NCI-H2171 treated with DMSO at 0.1 percent for 48 hours (cell line): ENCODE data around the gene RHBDL1.

ENCODE experiments used
- DNase-seq: peaks from one replicate; lab custom pipeline; 2025; lab: John Stamatoyannopoulos, UW

Gene RHBDL1

DNA sequence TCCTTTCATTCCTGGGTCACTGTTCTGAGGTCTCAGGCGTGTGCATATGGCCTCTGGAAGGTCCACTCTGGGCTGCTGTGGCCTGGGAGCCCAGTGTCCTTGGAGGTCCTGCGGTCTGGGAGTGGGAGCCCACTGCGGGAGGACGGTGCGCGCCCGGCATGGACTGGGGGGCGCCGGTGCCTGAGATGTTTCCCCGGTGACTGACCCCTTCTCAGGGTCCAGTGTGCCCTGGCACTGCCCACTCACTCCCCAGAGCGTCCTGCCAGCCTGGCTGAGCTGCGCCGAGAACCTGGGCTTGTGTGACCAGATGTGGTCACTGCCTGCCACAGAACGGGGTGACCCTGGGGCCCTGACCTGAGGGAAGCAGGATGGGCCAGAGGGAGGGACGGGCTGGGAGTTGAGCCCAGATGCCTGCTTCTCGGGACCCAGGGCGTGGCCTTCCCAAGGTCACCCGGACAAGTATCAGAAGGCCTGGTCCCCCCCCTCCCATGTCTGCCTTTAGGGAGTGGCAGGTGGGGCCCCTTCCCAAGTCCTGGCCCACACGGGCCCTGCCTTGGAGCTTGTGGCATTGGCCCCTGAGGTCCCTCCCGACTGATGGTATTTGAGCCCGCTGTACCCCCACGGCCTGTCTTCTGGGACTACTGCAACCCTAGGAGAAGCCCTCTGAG lies 1.1 kb upstream of the RHBDL1 start:
- DNase-seq = no peak

- no peak for DNase-seq
These were observed 553 bp downstream of the RHBDL1 start for GRCh38 chr16:675884-676564.

- no peak for DNase-seq
These were observed 1.1 kb downstream of the RHBDL1 start for GRCh38 chr16:676565-676902.

- peak; percentile 76 for DNase-seq
These were observed 1.4 kb downstream of the RHBDL1 start for GRCh38 chr16:676913-677312.

GRCh38 chr16:677316-678190 lies 2.1 kb downstream of the RHBDL1 start:
- no peak for DNase-seq

DNA sequence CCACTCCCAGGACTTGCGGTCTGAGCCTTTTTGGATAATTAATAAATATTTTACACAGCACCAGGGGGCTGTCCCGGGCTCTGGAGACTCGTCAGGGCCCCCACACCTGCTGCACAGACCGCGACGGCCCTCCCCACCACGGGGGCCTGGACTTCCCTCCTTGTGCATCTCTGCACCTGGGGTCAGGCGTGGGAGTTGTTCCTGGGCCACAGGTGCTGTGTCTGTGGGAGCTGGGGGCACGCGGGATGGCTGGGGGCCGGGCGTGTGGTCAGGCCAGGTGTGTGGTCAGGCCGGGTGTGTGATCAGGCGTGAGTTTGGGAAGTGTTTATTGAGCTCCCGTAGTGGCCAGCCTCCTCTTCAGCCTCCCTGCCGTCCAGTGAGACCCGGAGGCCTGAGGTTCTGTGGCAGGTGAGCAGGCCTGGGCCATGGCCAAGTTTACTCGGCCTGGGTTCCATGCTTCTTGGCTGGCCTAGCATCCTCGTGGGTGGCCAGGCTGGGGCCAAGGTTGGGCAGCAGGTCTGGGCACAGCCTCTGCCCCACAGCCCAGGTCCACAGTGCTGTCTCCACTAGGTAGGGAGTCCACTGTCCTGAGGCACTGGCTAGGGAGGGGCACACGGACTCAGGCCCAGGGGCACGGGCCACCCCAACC lies 2.9 kb downstream of the RHBDL1 start:
- no peak for DNase-seq

- DNase-seq = peak; percentile 82
These were observed 3.7 kb downstream of the RHBDL1 start for GRCh38 chr16:678858-679813.

- DNase-seq = peak; percentile 83
These were observed 4.5 kb downstream of the RHBDL1 start, which contains the start of gene STUB1 for GRCh38 chr16:679814-680624. Gene STUB1, plus strand, starts transcription at chr16:680410. Its CDS starts 116 bp downstream, at chr16:680526.

- no peak for DNase-seq
These were observed 5.1 kb downstream of the RHBDL1 start for GRCh38 chr16:680625-680945.

DNA sequence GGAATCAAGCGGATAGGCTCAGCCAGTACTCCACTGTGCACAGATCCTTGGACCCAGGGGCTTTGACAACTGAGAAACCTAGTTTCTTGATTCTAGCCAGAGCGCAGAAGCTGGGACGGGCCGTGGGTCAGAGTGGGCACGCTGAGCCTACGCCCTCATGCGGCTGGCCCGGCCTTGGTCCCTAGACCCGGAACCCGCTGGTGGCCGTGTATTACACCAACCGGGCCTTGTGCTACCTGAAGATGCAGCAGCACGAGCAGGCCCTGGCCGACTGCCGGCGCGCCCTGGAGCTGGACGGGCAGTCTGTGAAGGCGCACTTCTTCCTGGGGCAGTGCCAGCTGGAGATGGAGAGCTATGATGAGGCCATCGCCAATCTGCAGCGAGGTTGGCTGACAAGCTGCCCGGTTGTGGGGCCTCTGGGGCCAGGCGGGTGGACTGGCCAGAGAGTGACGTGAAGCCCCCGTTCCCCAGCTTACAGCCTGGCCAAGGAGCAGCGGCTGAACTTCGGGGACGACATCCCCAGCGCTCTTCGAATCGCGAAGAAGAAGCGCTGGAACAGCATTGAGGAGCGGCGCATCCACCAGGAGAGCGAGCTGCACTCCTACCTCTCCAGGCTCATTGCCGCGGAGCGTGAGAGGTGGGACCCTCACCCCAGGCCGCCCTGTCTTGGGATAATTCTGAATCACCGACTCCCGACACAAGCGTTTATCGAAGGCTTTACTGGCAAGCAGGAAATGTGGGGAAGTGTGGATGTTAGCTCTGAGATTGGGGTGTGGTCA lies 5.7 kb downstream of the RHBDL1 start:
- no peak for DNase-seq

- DNase-seq = no peak
These were observed 6.4 kb downstream of the RHBDL1 start for GRCh38 chr16:681746-682427.

GRCh38 chr16:682493-683395 lies 7.3 kb downstream of the RHBDL1 start:
- no peak for DNase-seq

GRCh38 chr16:683396-684070 lies 8.1 kb downstream of the RHBDL1 start:
- no peak for DNase-seq

DNA sequence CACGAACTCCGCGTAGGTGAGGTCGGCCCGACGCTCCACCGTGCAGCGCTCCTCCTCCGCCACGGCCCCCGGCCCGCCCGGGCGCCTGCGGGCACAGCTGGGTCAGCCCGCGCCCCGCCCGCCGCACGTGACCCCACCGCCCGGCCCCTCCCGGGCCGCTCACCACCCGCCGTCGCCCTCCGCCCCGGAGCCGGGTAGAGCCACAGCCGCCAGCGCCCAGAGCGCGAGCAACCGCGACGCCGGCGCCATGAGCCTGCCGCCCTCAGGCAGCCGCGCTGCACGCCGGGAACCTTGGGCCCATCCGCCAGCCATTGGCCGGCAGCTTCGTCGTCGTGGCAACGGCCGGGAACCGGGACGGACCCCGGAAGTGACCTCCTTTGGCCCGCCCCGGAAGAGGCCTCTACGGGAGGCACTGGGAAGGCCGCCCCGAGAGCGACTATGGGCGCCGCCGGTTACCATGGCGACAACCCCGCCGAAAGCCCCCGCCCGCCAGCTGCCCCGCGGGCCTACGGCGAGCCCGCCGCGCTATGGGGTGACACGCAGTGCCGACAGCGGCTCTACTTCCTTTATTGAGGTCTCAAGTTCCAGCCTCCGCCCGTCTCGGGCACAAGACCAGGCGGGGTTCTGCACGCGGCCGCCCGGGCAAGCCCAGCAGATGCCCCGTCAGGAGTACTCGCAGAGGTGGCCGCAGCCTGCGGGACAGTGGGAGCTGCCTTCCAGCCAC lies 8.8 kb downstream of the RHBDL1 start, which contains the start of gene JMJD8:
JMJD8 (minus strand) TSS at position 264 of the 724 bp plus-strand sequence; CDS start at position 249, 15 bp downstream.
- DNase-seq = peak; percentile 93

- peak; percentile 87 for DNase-seq
These were observed 9.7 kb downstream of the RHBDL1 start for GRCh38 chr16:684961-685696.

- no peak for DNase-seq
These were observed 10.5 kb downstream of the RHBDL1 start for GRCh38 chr16:685967-686366.
